Stomach smooth muscle (tissue), 2 donors: ENCODE results near the gene ABHD16B.
A peak's percentile ranks its signal among the peaks of the same experiment; 100 is the strongest.

Source experiments
- H3K27ac ChIP-seq: one replicate; pipeline ENCODE4 v1.7.0; 2013; ENCODE audit warnings: mild to moderate bottlenecking, low read length, inconsistent platforms
- H3K27me3 ChIP-seq, 2 donors: one replicate each; pipeline ENCODE4 v1.7.0; 2013; ENCODE audit warnings: low read length in 2 of 2; ENCODE audit not compliant: insufficient read depth in 2 of 2, control insufficient read depth in 1 of 2
- H3K36me3 ChIP-seq, 2 donors: one replicate each; pipeline ENCODE4 v1.7.0; 2013; ENCODE audit warnings: low read length in 2 of 2; ENCODE audit not compliant: control insufficient read depth in 2 of 2, insufficient read depth in 2 of 2
- H3K4me1 ChIP-seq: one replicate; pipeline ENCODE4 v1.7.0; 2013; ENCODE audit warnings: low read length; ENCODE audit not compliant: control insufficient read depth, insufficient read depth
- H3K4me3 ChIP-seq, 2 donors: one replicate each; pipeline ENCODE4 v1.7.0; 2013; ENCODE audit warnings: low read length in 2 of 2
- H3K9ac ChIP-seq, 2 donors: one replicate each; pipeline ENCODE4 v1.7.0; 2013; ENCODE audit warnings: low read length in 2 of 2, mild to moderate bottlenecking in 1 of 2
- H3K9me3 ChIP-seq, 2 donors: one replicate each; pipeline ENCODE4 v1.7.0; 2013; ENCODE audit warnings: low read length in 2 of 2; ENCODE audit not compliant: control insufficient read depth in 2 of 2
- donor health status: healthy.
- donor health status: Pancreatic carcinoma.

Gene ABHD16B

DNA sequence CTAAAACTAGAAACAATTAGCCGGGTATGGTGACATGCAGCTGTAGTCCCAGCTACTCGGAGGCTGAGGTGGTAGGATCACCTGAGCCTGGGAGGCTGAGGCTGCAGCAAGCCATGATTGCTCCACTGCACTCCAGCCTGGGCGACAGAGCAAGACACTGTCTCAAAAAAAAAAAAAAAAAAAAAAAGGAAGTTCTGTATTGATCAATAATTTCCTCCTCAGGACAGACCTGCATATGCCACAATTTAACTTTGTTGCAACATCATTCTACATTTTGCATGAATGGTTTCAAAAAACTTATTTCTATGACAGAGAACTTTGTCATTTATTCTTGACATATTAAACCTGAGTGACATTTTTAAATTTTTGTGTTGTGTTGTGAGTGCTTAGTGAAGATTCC, 39.1 kb downstream of the ABHD16B start:
- no peak overlapping the region for H3K4me3 ChIP-seq
- H3K27me3 ChIP-seq: no peaks in the 10 kb centered on the region
- peaks cover 19% of the 10 kb centered on the region for H3K4me1 ChIP-seq
- H3K27ac ChIP-seq: no peak overlapping the region
- H3K9ac ChIP-seq: no peak overlapping the region
- H3K36me3 ChIP-seq: no peaks in the 10 kb centered on the region
- H3K9me3 ChIP-seq: no peaks in the 10 kb centered on the region

DNA sequence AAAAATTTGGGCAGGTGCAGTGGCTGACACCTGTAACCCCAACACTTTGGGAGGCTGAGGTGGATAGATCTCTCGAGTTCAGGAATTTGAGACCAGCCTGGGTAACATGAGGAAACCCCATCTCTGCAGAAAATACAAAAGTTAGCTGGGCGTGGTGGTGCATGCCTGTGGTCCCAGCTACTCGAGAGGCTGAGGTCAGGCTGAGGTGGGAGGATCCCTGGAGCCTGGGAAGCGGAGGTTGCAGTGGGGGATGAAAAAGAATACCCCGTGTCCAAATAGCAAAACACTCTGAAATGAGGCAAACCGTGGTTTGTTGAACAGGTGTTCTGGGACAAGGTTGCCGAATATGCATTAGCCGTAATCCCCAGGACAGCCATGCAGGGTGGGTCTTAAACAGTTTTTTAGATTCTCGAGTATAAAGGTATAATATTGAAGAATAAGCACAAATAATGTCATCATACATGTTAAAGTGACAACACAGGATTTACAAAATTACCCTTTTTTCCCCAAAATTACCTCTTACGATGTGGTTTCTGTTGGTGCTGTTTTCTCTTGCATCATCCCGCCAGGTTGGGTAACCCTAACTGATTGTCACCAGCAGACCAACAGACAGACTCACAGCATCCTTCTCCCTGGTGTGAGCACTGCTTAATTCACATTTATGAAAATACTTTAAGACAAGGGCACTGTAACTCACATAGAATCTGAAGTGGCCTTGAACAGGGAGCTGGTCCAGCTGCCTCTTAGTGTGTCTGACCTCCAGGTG, 42.7 kb downstream of the ABHD16B start:
- H3K27me3 ChIP-seq: no peaks in the 10 kb centered on the region
- no peak overlapping the region for H3K4me3 ChIP-seq
- no peaks in the 10 kb centered on the region for H3K36me3 ChIP-seq
- H3K27ac ChIP-seq: no peak overlapping the region
- H3K9ac ChIP-seq: no peak overlapping the region
- peaks cover 3% of the 10 kb centered on the region for H3K4me1 ChIP-seq
- no peaks in the 10 kb centered on the region for H3K9me3 ChIP-seq

DNA sequence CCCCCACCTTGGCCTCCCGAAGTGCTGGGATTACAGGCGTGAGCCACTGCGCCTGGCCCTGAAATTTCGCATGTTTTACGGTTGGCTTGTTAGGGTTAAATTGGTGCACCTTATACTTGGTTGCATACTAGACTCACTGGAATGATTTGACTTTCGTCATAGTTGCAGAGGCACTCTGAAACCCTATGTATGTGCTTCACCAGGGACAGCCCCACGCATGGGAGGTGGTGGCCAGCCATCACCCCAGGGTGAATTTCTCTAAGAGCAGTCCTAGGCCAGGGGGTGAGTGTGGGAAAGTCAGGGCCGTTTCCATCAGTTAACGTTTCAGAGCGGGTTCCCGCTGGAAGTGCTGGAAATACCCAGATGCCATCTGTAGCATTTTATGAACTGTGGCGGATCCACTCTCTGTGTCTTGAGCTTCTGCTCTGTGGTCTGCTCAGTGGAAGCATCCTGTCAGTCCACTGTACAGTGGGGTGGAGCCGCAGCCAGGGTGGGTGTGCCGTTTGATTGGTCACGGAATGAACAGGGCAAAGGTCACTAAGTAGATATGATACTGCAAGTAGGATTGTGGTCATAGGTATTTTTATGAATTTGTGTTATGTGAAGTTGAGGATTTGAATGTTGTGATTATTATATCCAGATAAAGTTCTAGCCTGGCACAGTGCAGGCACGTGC, 46.8 kb downstream of the ABHD16B start:
- no peaks in the 10 kb centered on the region for H3K27me3 ChIP-seq
- H3K9ac ChIP-seq: no peak overlapping the region
- no peak overlapping the region for H3K4me3 ChIP-seq
- no peaks in the 10 kb centered on the region for H3K36me3 ChIP-seq
- H3K27ac ChIP-seq: no peak overlapping the region
- peaks cover 15% of the 10 kb centered on the region for H3K4me1 ChIP-seq
- no peaks in the 10 kb centered on the region for H3K9me3 ChIP-seq

DNA sequence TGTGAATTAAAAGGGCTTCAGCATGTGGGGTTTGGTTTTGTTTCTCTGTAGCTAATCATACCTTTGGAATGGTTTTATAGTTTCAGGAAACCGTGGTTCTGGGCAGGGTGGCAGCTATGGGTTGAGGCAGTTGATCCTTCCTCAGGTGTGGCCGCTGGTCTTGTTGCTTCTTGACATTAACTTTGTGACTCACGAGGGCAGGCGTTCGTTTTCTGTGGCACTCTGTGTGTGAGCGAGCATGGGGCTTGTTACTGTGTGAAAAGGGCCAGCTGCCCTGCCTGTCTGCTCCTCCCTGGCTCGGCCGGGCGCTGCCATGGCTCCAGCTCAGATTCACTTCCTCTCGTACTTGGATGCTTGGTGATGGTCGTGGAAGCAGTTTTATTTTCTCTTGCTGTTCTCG, 49.9 kb downstream of the ABHD16B start:
- Histone ChIP-seq H3K9ac (peak overlapping the region in 1 of 2 donors; percentile 21), H3K27me3 (no peaks in the 10 kb centered on the region), H3K4me1 (peaks cover 12% of the 10 kb centered on the region), H3K4me3 (no peak overlapping the region), H3K9me3 (no peaks in the 10 kb centered on the region), H3K27ac (no peak overlapping the region), H3K36me3 (no peaks in the 10 kb centered on the region)
